NCI-H748 treated with DMSO at 0.1 percent for 48 hours (cell line): ENCODE measurements around the gene FGF12.

Experiments used
- DNase-seq: peaks from one replicate; lab custom pipeline; 2025; lab: John Stamatoyannopoulos, UW

The FGF12 gene

GRCh38 chr3:192409838-192410683 is 317.3 kb downstream of the FGF12 start:
- peak; percentile 2 for DNase-seq

GRCh38 chr3:192409201-192409837 is 318.0 kb downstream of the FGF12 start:
- DNase-seq = peak; percentile 23

GRCh38 chr3:192408647-192409200 is 318.6 kb downstream of the FGF12 start:
- no peak for DNase-seq

GRCh38 chr3:192408007-192408646 is 319.2 kb downstream of the FGF12 start:
- no peak for DNase-seq

- no peak for DNase-seq
Observed at GRCh38 chr3:192399767-192400166, 327.6 kb downstream of the FGF12 start.

GRCh38 chr3:192397012-192397411 is 330.3 kb downstream of the FGF12 start:
- no peak for DNase-seq

- DNase-seq = no peak
Observed at GRCh38 chr3:192395506-192395905, 331.8 kb downstream of the FGF12 start.

GRCh38 chr3:192392986-192393385 is 334.4 kb downstream of the FGF12 start:
- no peak for DNase-seq

GRCh38 chr3:192382861-192383260 is 344.5 kb downstream of the FGF12 start:
- no peak for DNase-seq

GRCh38 chr3:192373586-192373985 is 353.8 kb downstream of the FGF12 start:
- no peak for DNase-seq

GRCh38 chr3:192373032-192373431 is 354.3 kb downstream of the FGF12 start:
- no peak for DNase-seq

- DNase-seq = no peak
Observed at GRCh38 chr3:192372616-192373015, 354.7 kb downstream of the FGF12 start.

- no peak for DNase-seq
Observed at GRCh38 chr3:192371870-192372400, 355.4 kb downstream of the FGF12 start.

- DNase-seq = no peak
Observed at GRCh38 chr3:192367616-192368015, 359.7 kb downstream of the FGF12 start.

- DNase-seq = no peak
Observed at GRCh38 chr3:192366916-192367315, 360.4 kb downstream of the FGF12 start.

GRCh38 chr3:192365571-192365970 is 361.8 kb downstream of the FGF12 start:
- DNase-seq = no peak

- no peak for DNase-seq
Observed at GRCh38 chr3:192364316-192364715, 363.0 kb downstream of the FGF12 start.

- DNase-seq = no peak
Observed at GRCh38 chr3:192354687-192355086, 372.7 kb downstream of the FGF12 start.

- no peak for DNase-seq
Observed at GRCh38 chr3:192352142-192352541, 375.2 kb downstream of the FGF12 start.

GRCh38 chr3:192351441-192351840 is 375.9 kb downstream of the FGF12 start:
- no peak for DNase-seq

GRCh38 chr3:192340031-192340430 is 387.3 kb downstream of the FGF12 start:
- DNase-seq = no peak

GRCh38 chr3:192339214-192339613 is 388.1 kb downstream of the FGF12 start:
- no peak for DNase-seq
